CD4-positive, alpha-beta T cell (primary cell): ENCODE measurements around the gene GRM4. TPM values are rescaled to one million over a fixed set of nuclear protein-coding genes. Genes with fewer than 3 reads are reported as not detected.

Experiments used
- ATAC-seq: fragments of 200-7000 bp; cut with Tn5 transposase; one replicate; pipeline ENCODE4 v1.10.0; 2022; ENCODE audit warnings: mild to moderate bottlenecking; ENCODE audit not compliant: poor library complexity
- CTCF ChIA-PET: fragments of 350-600 bp; sonication (Branson Sonifier 250); formaldehyde crosslinking; loops from one replicate; lab custom pipeline; 2021; ENCODE audit warnings: antibody characterized with exemption, inconsistent platforms; lab: Charles Lee
- POLR2A ChIA-PET: fragments of 350-600 bp; sonication (Branson Sonifier 250); formaldehyde crosslinking; loops from one replicate; lab custom pipeline; 2021; ENCODE audit warnings: antibody characterized with exemption, inconsistent platforms; lab: Charles Lee
- DNase-seq, 14 experiments: peaks; one replicate each; pipeline ENCODE4 v3.0.0-alpha.2; 2013 to 2020; ENCODE audit warnings: mixed read lengths in 2 of 14
- H3K27ac ChIP-seq, 2 donors: one replicate each; pipeline versions ENCODE4 v1.5.1 to v1.7.0; 2013; ENCODE audit warnings: low read length in 2 of 2, low read depth in 1 of 2, mild to moderate bottlenecking in 1 of 2
- H3K27me3 ChIP-seq, 2 experiments: 1 replicate in 1 of 2; 2 replicates in 1 of 2; pipeline versions ENCODE4 v1.6.1 to v1.7.0; 2013; ENCODE audit warnings: low read length in 2 of 2, control low read depth in 1 of 2, mild to moderate bottlenecking in 1 of 2, moderate library complexity in 1 of 2; ENCODE audit not compliant: insufficient read depth in 2 of 2, control insufficient read depth in 1 of 2
- H3K36me3 ChIP-seq: one replicate; pipeline ENCODE4 v1.6.1; 2013; ENCODE audit warnings: low read length, control low read depth; ENCODE audit not compliant: insufficient read depth
- H3K4me1 ChIP-seq: one replicate; pipeline ENCODE4 v1.6.1; 2013; ENCODE audit warnings: low read length, control low read depth; ENCODE audit not compliant: insufficient read depth
- H3K4me3 ChIP-seq: one replicate; pipeline ENCODE4 v1.5.1; 2013; ENCODE audit warnings: mild to moderate bottlenecking, low read length, moderate library complexity
- H3K9me3 ChIP-seq, 2 experiments: 1 replicate in 1 of 2; 2 replicates in 1 of 2; pipeline versions ENCODE4 v1.6.1 to v1.7.0; 2013; ENCODE audit warnings: low read length in 2 of 2, mild to moderate bottlenecking in 2 of 2, control low read depth in 1 of 2, moderate library complexity in 1 of 2; ENCODE audit not compliant: control insufficient read depth in 1 of 2, insufficient read depth in 1 of 2
- H3K27ac Mint-ChIP-seq: one replicate; pipeline ENCODE4 v1.8.0; 2020; ENCODE audit warnings: mixed read lengths
- H3K27me3 Mint-ChIP-seq: one replicate; pipeline ENCODE4 v1.8.0; 2021; ENCODE audit warnings: mixed read lengths
- H3K36me3 Mint-ChIP-seq: one replicate; pipeline ENCODE4 v1.8.0; 2021; ENCODE audit warnings: low read depth, mixed read lengths
- H3K4me1 Mint-ChIP-seq: one replicate; pipeline ENCODE4 v1.8.0; 2021; ENCODE audit warnings: low read depth, mixed read lengths
- H3K4me3 Mint-ChIP-seq: one replicate; pipeline ENCODE4 v1.8.0; 2020; ENCODE audit warnings: mild to moderate bottlenecking, mixed read lengths
- H3K9me3 Mint-ChIP-seq: one replicate; pipeline ENCODE4 v1.8.0; 2020; ENCODE audit warnings: mixed read lengths
- CTCF ChIP-seq: fragments of 200-600 bp; IDR thresholded peaks from one replicate; pipeline ENCODE4 v1.8.0; 2022; ENCODE audit warnings: antibody characterized with exemption, mild to moderate bottlenecking
- intact Hi-C, 2 experiments: fragments of 100-400 bp; cut with DNase I in 1 of 2; cut with micrococcal nuclease in 1 of 2; formaldehyde crosslinking; loops; one replicate each; pipeline versions ENCODE4 v1.15.1 to v1.9.0; 2023 to 2025; cut with DNase I, micrococcal nuclease
- total RNA-seq, 174 experiments: library from RNA in 2 of 174; stranded (reverse) in 2 of 174; gene quantifications; one replicate each; pipeline ENCODE4 v1.2.3 and lab custom pipeline; 2021 to 2026

The GRM4 gene
- total RNA-seq, 2 experiments from 2014 or later = 0.08 TPM; not detected in 1

- H3K36me3 Mint-ChIP-seq = no peaks in the 10 kb centered on the region
- no peak overlapping the region for H3K4me3 Mint-ChIP-seq
- ATAC-seq (no peak), DNase-seq (no peak)
- CTCF ChIA-PET = no interaction called here
- intact Hi-C loops = no loop called here
- no peaks in the 10 kb centered on the region for H3K9me3 ChIP-seq
- no peak for TF ChIP-seq CTCF
- H3K27ac ChIP-seq = no peak overlapping the region
- no peak overlapping the region for H3K27ac Mint-ChIP-seq
- no peaks in the 10 kb centered on the region for H3K27me3 ChIP-seq
- H3K4me1 ChIP-seq = no peaks in the 10 kb centered on the region
- H3K36me3 ChIP-seq = no peaks in the 10 kb centered on the region
- POLR2A ChIA-PET = no interaction called here
- no peaks in the 10 kb centered on the region for H3K4me1 Mint-ChIP-seq
- no peak overlapping the region for H3K4me3 ChIP-seq
- no peaks in the 10 kb centered on the region for H3K9me3 Mint-ChIP-seq
- H3K27me3 Mint-ChIP-seq = peaks cover 4% of the 10 kb centered on the region
These were observed 43.2 kb downstream of the GRM4 start for GRCh38 chr6:34102696-34103095.

GRCh38 chr6:34102099-34102656 lies 43.7 kb downstream of the GRM4 start:
- H3K9me3 Mint-ChIP-seq = no peaks in the 10 kb centered on the region
- intact Hi-C loops = no loop called here
- CTCF ChIA-PET = no interaction called here

GRCh38 chr6:34100788-34101187 lies 45.1 kb downstream of the GRM4 start:
- no peak for ATAC-seq
- no peaks in the 10 kb centered on the region for H3K4me1 Mint-ChIP-seq
- no peak for DNase-seq
- H3K4me3 Mint-ChIP-seq = no peak overlapping the region
- Histone ChIP-seq H3K4me3 (no peak overlapping the region), H3K27me3 (peaks cover 2 to 7% of the 10 kb centered on the region in 2 experiments), H3K4me1 (no peaks in the 10 kb centered on the region), H3K36me3 (no peaks in the 10 kb centered on the region), H3K27ac (no peak overlapping the region), H3K9me3 (no peaks in the 10 kb centered on the region)
- ChIA-PET CTCF (no interaction called here), POLR2A (no interaction called here)
- H3K27ac Mint-ChIP-seq = no peak overlapping the region
- no peaks in the 10 kb centered on the region for H3K36me3 Mint-ChIP-seq
- intact Hi-C loops = no loop called here
- TF ChIP-seq CTCF = no peak
- peaks cover 16% of the 10 kb centered on the region for H3K27me3 Mint-ChIP-seq
- no peaks in the 10 kb centered on the region for H3K9me3 Mint-ChIP-seq

More at GRCh38 chr6:34102099-34102656, 43.7 kb downstream of the GRM4 start:
- no peaks in the 10 kb centered on the region for H3K36me3 Mint-ChIP-seq
- H3K4me1 ChIP-seq = no peaks in the 10 kb centered on the region
- H3K27ac Mint-ChIP-seq = no peak overlapping the region
- H3K9me3 ChIP-seq = no peaks in the 10 kb centered on the region
- DNase-seq = no peak
- no peaks in the 10 kb centered on the region for H3K27me3 ChIP-seq
- H3K4me3 ChIP-seq = no peak overlapping the region
- POLR2A ChIA-PET = no interaction called here
- no peaks in the 10 kb centered on the region for H3K36me3 ChIP-seq
- no peaks in the 10 kb centered on the region for H3K4me1 Mint-ChIP-seq
- no peak overlapping the region for H3K27ac ChIP-seq
- H3K4me3 Mint-ChIP-seq = no peak overlapping the region
- H3K27me3 Mint-ChIP-seq = peaks cover 4% of the 10 kb centered on the region
- no peak for ATAC-seq
- no peak for TF ChIP-seq CTCF
